Adrenal gland (tissue), 5 donors: Measurements from ENCODE around the gene ME2.

Source experiments
- POLR2A ChIP-seq, 2 donors: fragments of 450-650 bp; IDR thresholded peaks; one replicate each; pipeline ENCODE4 v1.6.1; 2017; ENCODE audit warnings: antibody characterized with exemption in 2 of 2, mild to moderate bottlenecking in 2 of 2, moderate library complexity in 1 of 2
- TF ChIP-seq, protein P1 (sequence below), 6 experiments: fragments of 450-650 bp in 4 of 6; fragments of 200-600 bp in 2 of 6; sonication (generic) in 1 of 6; IDR thresholded peaks; 1 replicate in 5 of 6; 2 replicates in 1 of 6; pipeline versions ENCODE4 v1.5.1 to v1.8.0; 2016 to 2021; ENCODE audit warnings: antibody characterized with exemption in 6 of 6, mild to moderate bottlenecking in 2 of 6, moderate library complexity in 1 of 6
- donor health status: DM: no; HTN: no; CAD: no.

DNA sequence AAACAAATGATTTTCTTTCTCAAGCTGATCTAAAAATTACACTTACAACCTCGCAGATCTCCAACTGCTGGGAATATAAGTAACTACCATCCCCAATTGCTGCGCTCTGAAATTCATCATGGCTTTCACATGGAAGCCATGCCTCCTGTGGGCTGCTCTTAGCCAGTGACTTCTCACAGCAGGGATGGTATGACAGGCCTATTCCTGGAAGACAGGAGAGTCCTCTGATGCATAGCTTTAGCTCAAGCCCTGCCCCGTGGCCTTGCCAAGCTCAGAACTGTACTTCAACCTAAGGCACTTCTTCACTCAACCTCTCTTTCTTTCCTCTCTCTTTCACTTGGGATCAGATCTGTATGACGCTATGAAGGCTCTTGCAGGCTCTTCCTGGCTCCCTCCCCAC is 76.3 kb downstream of the ME2 start:
- TF ChIP-seq, protein P1, sequence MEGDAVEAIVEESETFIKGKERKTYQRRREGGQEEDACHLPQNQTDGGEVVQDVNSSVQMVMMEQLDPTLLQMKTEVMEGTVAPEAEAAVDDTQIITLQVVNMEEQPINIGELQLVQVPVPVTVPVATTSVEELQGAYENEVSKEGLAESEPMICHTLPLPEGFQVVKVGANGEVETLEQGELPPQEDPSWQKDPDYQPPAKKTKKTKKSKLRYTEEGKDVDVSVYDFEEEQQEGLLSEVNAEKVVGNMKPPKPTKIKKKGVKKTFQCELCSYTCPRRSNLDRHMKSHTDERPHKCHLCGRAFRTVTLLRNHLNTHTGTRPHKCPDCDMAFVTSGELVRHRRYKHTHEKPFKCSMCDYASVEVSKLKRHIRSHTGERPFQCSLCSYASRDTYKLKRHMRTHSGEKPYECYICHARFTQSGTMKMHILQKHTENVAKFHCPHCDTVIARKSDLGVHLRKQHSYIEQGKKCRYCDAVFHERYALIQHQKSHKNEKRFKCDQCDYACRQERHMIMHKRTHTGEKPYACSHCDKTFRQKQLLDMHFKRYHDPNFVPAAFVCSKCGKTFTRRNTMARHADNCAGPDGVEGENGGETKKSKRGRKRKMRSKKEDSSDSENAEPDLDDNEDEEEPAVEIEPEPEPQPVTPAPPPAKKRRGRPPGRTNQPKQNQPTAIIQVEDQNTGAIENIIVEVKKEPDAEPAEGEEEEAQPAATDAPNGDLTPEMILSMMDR (IDR thresholded peaks at IDR 0.05) = no peak
- no peak for TF ChIP-seq POLR2A (IDR thresholded peaks at IDR 0.05)
